B cell (primary cell): Measurements from ENCODE around the gene DLX2. TPM values are rescaled to one million over a fixed set of nuclear protein-coding genes. Genes with fewer than 3 reads are reported as not detected.

Source experiments
- ATAC-seq: fragments of 200-7000 bp; cut with Tn5 transposase; one replicate; pipeline ENCODE4 v1.10.0; 2021; ENCODE audit warnings: low read depth, mild to moderate bottlenecking, moderate number of reproducible peaks, moderate library complexity
- CTCF ChIA-PET: fragments of 350-600 bp; sonication (Branson Sonifier 250); formaldehyde crosslinking; loops from one replicate; lab custom pipeline; 2021; ENCODE audit warnings: antibody characterized with exemption, inconsistent platforms; lab: Charles Lee
- POLR2A ChIA-PET: fragments of 350-600 bp; sonication (Branson Sonifier 250); formaldehyde crosslinking; loops from one replicate; lab custom pipeline; 2021; ENCODE audit warnings: antibody characterized with exemption; lab: Charles Lee
- DNase-seq: peaks from one replicate; pipeline ENCODE4 v3.0.0; 2013
- H2AFZ ChIP-seq: 2 replicates; pipeline ENCODE4 v1.6.1; 2012; ENCODE audit warnings: mild to moderate bottlenecking, low read depth, low read length; ENCODE audit not compliant: insufficient read depth, poor library complexity, severe bottlenecking
- H3K27ac ChIP-seq, 2 donors: 1 replicate in 1 of 2; 2 replicates in 1 of 2; pipeline ENCODE4 v1.5.1; 2012 to 2013; ENCODE audit warnings: low read length in 2 of 2, mild to moderate bottlenecking in 2 of 2, moderate library complexity in 1 of 2
- H3K27me3 ChIP-seq, 4 experiments: fragments of 200-600 bp in 1 of 4; sonication (generic) in 1 of 4; replicated peaks in 1 of 4; 1 replicate in 2 of 4; 2 replicates in 2 of 4; pipeline versions ENCODE4 v1.6.1 to v1.7.0; 2013 to 2016; ENCODE audit warnings: low read length in 3 of 4, mild to moderate bottlenecking in 2 of 4, mixed read lengths in 1 of 4, moderate library complexity in 1 of 4; ENCODE audit not compliant: insufficient read depth in 4 of 4, control insufficient read depth in 3 of 4; ENCODE audit errors: control extremely low read depth in 1 of 4
- H3K36me3 ChIP-seq, 2 experiments: replicated peaks in 1 of 2; 1 replicate in 1 of 2; 2 replicates in 1 of 2; pipeline versions ENCODE4 v1.6.1 to v1.7.1; 2013; ENCODE audit warnings: low read length in 1 of 2; ENCODE audit not compliant: insufficient read depth in 2 of 2, control insufficient read depth in 1 of 2; ENCODE audit errors: control extremely low read depth in 1 of 2, extremely low read depth in 1 of 2
- H3K4me1 ChIP-seq, 2 donors: fragments of 200-600 bp in 1 of 2; sonication (generic) in 1 of 2; 1 replicate in 1 of 2; 2 replicates in 1 of 2; pipeline versions ENCODE4 v1.5.1 to v1.6.1; 2013 to 2017; ENCODE audit warnings: low read length in 2 of 2; ENCODE audit not compliant: control insufficient read depth in 2 of 2, insufficient read depth in 2 of 2
- H3K4me2 ChIP-seq: replicated peaks from 2 replicates; pipeline ENCODE3; 2012; ENCODE audit warnings: mild to moderate bottlenecking, low read depth, low read length; ENCODE audit not compliant: poor library complexity, severe bottlenecking
- H3K4me3 ChIP-seq, 5 experiments: fragments of 200-600 bp in 1 of 5; sonication (generic) in 1 of 5; 1 replicate in 3 of 5; 2 replicates in 2 of 5; pipeline versions ENCODE4 v1.5.1 to v1.7.0; 2011 to 2016; ENCODE audit warnings: low read length in 4 of 5, mild to moderate bottlenecking in 4 of 5, low read depth in 2 of 5, control low read depth in 1 of 5, moderate library complexity in 1 of 5; ENCODE audit not compliant: insufficient read depth in 1 of 5; ENCODE audit errors: control extremely low read depth in 1 of 5, extremely low read depth in 1 of 5
- H3K79me2 ChIP-seq: fragments of 200-600 bp; sonication (generic); one replicate; pipeline ENCODE4 v1.6.0; 2016; ENCODE audit warnings: low read length; ENCODE audit not compliant: control insufficient read depth, insufficient read depth
- H3K9ac ChIP-seq: fragments of 200-600 bp; sonication (generic); 2 replicates; pipeline ENCODE4 v1.6.1; 2017; ENCODE audit warnings: mild to moderate bottlenecking, low read length, moderate library complexity
- H3K9me3 ChIP-seq, 3 donors: one replicate each; pipeline versions ENCODE4 v1.6.1 to v1.7.1; 2013; ENCODE audit warnings: low read length in 2 of 3; ENCODE audit not compliant: control insufficient read depth in 2 of 3, insufficient read depth in 1 of 3; ENCODE audit errors: control extremely low read depth in 1 of 3
- H4K20me1 ChIP-seq: 2 replicates; pipeline ENCODE4 v1.6.0; 2012; ENCODE audit warnings: mild to moderate bottlenecking, low read length; ENCODE audit not compliant: insufficient read depth, control insufficient read depth, poor library complexity, severe bottlenecking
- H3K27ac Mint-ChIP-seq: one replicate; pipeline ENCODE4 v1.8.0; 2021; ENCODE audit warnings: mixed read lengths
- H3K27me3 Mint-ChIP-seq: one replicate; pipeline ENCODE4 v1.8.0; 2021; ENCODE audit warnings: mixed read lengths
- H3K4me1 Mint-ChIP-seq: one replicate; pipeline ENCODE4 v1.8.0; 2021; ENCODE audit warnings: mixed read lengths
- H3K4me3 Mint-ChIP-seq: one replicate; pipeline ENCODE4 v1.8.0; 2021; ENCODE audit warnings: mixed read lengths
- H3K9me3 Mint-ChIP-seq: one replicate; pipeline ENCODE4 v1.8.0; 2022; ENCODE audit warnings: mixed read lengths; ENCODE audit not compliant: insufficient read depth
- EZH2 ChIP-seq: IDR thresholded peaks from 2 replicates; pipeline ENCODE4 v1.6.1; 2012; ENCODE audit warnings: borderline replicate concordance, low read depth, mild to moderate bottlenecking, moderate library complexity, low read length; ENCODE audit not compliant: insufficient read depth, poor library complexity, severe bottlenecking
- WGBS: methylation state at CpG from one replicate; pipeline ENCODE4 v1.1.5; 2013; ENCODE audit warnings: missing lambda C conversion rate; ENCODE audit not compliant: insufficient coverage; 5-methylcytosine and 5-hydroxymethylcytosine counted together
- intact Hi-C: fragments of 100-400 bp; cut with micrococcal nuclease; formaldehyde crosslinking; loops from one replicate; pipeline ENCODE4 v1.10.0; 2022
- polyA plus RNA-seq: library from polyadenylated mRNA; depleted of rRNA; stranded (reverse); fragments of >200 nt; gene quantifications from 2 replicates; pipeline ENCODE4 v1.2.3, GENCODE V29; 2012
- total RNA-seq, 2 donors: library from RNA; stranded (reverse); fragments of 120-200 nt in 1 of 2; gene quantifications; 1 replicate in 1 of 2; 2 replicates in 1 of 2; pipeline versions ENCODE4 v1.2.3 to v1.2.4, GENCODE V29; 2013 to 2022
- TF ChIP-seq, protein P1 (sequence below): fragments of 200-600 bp; IDR thresholded peaks from one replicate; pipeline ENCODE4 v1.8.0; 2022; ENCODE audit warnings: antibody characterized with exemption, mild to moderate bottlenecking

Gene DLX2
- total and polyA plus RNA-seq, 2 donors (not counting 1 experiment from before 2014, with no cell fraction given), result 0.13 to 0.52 TPM

DNA sequence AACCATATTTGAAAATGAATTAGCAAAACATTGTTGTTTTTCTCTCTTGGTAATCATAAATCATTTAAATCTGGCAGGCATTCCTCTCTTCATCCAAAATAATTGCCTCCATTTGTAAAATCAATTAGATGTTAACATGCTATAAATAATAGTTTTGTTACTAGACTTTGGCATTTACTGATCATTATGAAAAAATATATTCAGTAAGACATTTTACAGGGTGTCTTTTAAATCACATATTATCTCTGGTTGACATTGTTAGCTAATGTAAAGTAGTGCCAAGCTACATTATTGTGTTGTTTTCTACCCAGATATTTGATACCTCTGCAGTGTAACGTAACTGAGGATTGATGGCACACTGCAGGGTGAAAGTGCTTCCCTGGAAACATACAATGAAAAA, 49.2 kb downstream of the DLX2 start:
- Histone ChIP-seq H3K79me2 (no peaks in the 10 kb centered on the region), H3K9me3 (no peaks in the 10 kb centered on the region), H3K27ac (no peak overlapping the region), H3K9ac (no peak overlapping the region), H3K4me1 (no peaks in the 10 kb centered on the region), H2AFZ (no peak overlapping the region), H4K20me1 (no peaks in the 10 kb centered on the region), H3K27me3 (no peaks in the 10 kb centered on the region), H3K36me3 (no peaks in the 10 kb centered on the region), H3K4me2 (no peak overlapping the region), H3K4me3 (no peak overlapping the region)
- no peak for DNase-seq
- Mint-ChIP-seq H3K4me1 (no peaks in the 10 kb centered on the region), H3K9me3 (no peaks in the 10 kb centered on the region), H3K27me3 (no peaks in the 10 kb centered on the region), H3K27ac (no peak overlapping the region), H3K4me3 (no peak overlapping the region)
- no peak for ATAC-seq
- no CpG with 5 or more reads among the region's 1 CpG for WGBS
- ChIA-PET POLR2A (no interaction called here), CTCF (no interaction called here)
- intact Hi-C loops, result no loop called here
- no peak for TF ChIP-seq EZH2
- TF ChIP-seq, protein P1, sequence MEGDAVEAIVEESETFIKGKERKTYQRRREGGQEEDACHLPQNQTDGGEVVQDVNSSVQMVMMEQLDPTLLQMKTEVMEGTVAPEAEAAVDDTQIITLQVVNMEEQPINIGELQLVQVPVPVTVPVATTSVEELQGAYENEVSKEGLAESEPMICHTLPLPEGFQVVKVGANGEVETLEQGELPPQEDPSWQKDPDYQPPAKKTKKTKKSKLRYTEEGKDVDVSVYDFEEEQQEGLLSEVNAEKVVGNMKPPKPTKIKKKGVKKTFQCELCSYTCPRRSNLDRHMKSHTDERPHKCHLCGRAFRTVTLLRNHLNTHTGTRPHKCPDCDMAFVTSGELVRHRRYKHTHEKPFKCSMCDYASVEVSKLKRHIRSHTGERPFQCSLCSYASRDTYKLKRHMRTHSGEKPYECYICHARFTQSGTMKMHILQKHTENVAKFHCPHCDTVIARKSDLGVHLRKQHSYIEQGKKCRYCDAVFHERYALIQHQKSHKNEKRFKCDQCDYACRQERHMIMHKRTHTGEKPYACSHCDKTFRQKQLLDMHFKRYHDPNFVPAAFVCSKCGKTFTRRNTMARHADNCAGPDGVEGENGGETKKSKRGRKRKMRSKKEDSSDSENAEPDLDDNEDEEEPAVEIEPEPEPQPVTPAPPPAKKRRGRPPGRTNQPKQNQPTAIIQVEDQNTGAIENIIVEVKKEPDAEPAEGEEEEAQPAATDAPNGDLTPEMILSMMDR, result no peak

DNA sequence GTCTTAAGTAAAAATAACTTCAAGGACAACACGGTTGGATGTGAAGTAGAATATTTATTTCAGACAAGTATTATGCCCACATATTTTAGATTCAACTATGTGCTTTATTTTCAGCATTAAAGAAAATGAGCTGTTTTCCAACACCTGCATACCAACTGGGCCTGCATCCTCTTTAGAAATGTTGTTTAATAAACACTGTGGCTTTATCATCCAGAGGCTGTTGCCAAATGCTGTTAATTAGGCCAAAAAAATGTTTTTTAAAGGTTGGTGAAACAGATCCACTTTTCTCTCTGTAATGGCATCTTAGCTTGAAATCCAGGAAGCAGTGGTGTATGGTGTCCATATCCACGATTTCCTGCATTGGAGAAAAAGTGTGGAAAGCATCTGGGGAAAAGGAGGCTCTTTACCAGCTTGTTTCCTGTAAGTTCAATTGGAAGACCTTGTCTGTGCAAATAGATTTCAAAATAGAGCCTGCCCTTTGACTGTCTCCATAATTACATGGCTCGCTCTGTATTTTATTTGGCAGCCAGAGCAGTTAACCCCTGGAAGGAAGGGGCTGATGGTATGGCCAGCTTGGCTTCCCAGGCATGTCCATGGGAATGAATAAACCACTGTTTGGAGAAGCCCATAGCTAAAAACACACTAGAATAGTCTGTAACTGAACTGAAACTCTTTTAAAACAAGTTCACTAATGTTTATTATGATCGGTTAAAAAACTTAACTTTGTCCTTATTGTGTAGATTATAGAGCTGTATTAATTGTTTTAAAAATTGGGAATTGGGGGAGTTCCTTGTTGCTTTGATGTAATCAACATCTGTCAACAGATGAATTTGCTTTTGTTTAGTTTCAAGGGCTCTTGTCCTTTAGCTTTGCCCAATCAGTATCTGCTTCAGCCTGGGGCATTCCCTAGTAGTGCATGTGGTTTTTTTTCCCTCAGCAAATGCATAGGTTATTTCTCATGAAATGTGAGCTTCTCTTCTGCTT, 50.4 kb downstream of the DLX2 start:
- Histone ChIP-seq H3K4me1 (no peaks in the 10 kb centered on the region), H3K27ac (no peak overlapping the region), H3K27me3 (no peaks in the 10 kb centered on the region), H2AFZ (no peak overlapping the region), H3K9ac (no peak overlapping the region), H3K4me2 (no peak overlapping the region), H4K20me1 (no peaks in the 10 kb centered on the region), H3K4me3 (no peak overlapping the region), H3K9me3 (no peaks in the 10 kb centered on the region), H3K36me3 (no peaks in the 10 kb centered on the region), H3K79me2 (no peaks in the 10 kb centered on the region)
- ATAC-seq (no peak), DNase-seq (no peak)
- no peaks in the 10 kb centered on the region for H3K9me3 Mint-ChIP-seq
- POLR2A ChIA-PET, result no interaction called here
- 100% methylated on average over 1 of the region's 4 CpGs for WGBS
- intact Hi-C loops, result no loop called here
- no peak overlapping the region for H3K27ac Mint-ChIP-seq
- no peaks in the 10 kb centered on the region for H3K27me3 Mint-ChIP-seq
- H3K4me1 Mint-ChIP-seq, result no peaks in the 10 kb centered on the region
- CTCF ChIA-PET, result no interaction called here
- TF ChIP-seq EZH2, result no peak
- TF ChIP-seq, protein P1, result no peak
- no peak overlapping the region for H3K4me3 Mint-ChIP-seq
